ENCODE results near the gene TBC1D14.

TBC1D14 gene

DNA sequence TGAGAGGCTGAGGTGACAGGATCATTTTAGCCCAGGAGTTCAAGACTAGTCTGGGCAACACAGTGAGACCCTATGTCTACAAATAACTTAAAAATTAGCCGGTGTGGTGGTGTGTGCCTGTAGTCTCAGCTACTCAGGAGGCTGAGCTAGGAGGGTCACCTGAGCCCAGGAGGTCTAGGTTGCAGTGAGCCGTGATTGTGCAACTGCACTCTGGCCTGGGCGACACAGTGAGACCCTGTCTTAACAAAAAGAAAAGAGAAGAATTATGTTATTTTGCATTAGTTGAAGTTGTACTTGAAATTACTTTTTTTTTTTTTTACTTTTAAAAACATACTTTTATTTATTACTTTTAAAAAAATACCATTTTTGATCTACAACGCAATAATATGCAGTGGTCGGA is 111.7 kb downstream of the TBC1D14 start:
- TF ChIP-seq ZFX (IDR thresholded peaks at IDR 0.05), result no peak
- TF ChIP-seq, protein P1, sequence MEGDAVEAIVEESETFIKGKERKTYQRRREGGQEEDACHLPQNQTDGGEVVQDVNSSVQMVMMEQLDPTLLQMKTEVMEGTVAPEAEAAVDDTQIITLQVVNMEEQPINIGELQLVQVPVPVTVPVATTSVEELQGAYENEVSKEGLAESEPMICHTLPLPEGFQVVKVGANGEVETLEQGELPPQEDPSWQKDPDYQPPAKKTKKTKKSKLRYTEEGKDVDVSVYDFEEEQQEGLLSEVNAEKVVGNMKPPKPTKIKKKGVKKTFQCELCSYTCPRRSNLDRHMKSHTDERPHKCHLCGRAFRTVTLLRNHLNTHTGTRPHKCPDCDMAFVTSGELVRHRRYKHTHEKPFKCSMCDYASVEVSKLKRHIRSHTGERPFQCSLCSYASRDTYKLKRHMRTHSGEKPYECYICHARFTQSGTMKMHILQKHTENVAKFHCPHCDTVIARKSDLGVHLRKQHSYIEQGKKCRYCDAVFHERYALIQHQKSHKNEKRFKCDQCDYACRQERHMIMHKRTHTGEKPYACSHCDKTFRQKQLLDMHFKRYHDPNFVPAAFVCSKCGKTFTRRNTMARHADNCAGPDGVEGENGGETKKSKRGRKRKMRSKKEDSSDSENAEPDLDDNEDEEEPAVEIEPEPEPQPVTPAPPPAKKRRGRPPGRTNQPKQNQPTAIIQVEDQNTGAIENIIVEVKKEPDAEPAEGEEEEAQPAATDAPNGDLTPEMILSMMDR (conservative IDR thresholded peaks at IDR 0.05), result no peak
- H3K27ac ChIP-seq, result no peak overlapping the region

DNA sequence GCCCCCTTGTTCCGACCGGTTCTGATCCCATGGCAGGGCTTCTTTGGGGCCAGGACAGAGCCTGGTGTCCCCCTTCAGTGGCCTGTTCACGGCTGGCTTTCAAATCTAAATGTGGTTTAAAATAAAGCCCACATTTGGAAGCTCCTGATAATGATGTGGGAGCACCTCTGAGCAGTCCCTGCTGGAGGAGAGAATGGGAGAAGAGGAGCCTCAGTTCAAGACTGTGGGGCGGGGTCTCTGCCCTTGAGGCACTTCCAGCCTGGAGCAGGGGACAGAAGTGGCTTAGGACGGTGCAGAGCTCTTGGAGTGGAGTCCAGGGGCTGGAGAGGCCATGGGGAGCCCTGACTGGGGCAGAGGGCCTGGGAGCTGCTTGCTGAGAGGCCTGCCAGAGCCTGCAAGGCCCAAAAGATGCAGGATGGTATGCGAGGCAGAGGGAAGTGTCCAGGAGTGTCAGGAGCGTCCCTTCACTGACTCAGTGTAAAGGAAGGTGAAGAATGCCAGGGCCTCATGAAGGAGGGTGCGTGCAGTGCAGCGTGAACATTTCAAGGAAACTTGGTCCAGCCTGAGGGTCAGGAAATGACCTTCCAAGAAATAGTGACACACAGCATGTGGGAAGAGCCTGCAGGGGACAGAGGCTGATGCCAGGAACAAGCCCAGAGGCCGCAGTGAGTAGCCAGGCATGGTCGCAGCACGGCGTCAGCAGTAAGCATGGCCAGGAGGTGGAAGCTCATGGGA is 112.5 kb downstream of the TBC1D14 start:
- TF ChIP-seq ZFX (IDR thresholded peaks at IDR 0.05), result no peak
- TF ChIP-seq, protein P1 (conservative IDR thresholded peaks at IDR 0.05), result no peak
- H3K27ac ChIP-seq, result no peak overlapping the region

DNA sequence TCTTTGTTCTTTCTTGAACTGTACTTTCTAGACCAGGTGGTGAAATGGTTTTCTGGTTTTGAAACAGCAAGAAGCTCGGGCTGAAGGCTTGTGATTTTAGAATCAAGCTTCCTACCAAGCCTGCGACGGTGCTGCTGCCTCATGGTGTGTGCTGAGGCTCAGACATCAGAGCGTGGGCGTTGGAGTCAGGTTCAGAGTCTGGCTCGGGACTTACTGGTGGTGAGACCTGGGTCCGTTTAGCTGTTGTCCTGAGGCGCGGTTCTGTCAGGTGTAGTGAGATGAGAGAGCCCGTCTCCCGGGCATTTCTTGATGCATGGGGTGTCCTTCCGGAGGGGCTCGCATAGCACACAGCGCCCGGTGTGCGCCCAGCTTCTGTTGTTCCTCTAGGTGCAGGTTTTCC is 113.9 kb downstream of the TBC1D14 start:
- TF ChIP-seq ZFX (IDR thresholded peaks at IDR 0.05), result no peak
- TF ChIP-seq, protein P1 (conservative IDR thresholded peaks at IDR 0.05), result no peak
- no peak overlapping the region for H3K27ac ChIP-seq

DNA sequence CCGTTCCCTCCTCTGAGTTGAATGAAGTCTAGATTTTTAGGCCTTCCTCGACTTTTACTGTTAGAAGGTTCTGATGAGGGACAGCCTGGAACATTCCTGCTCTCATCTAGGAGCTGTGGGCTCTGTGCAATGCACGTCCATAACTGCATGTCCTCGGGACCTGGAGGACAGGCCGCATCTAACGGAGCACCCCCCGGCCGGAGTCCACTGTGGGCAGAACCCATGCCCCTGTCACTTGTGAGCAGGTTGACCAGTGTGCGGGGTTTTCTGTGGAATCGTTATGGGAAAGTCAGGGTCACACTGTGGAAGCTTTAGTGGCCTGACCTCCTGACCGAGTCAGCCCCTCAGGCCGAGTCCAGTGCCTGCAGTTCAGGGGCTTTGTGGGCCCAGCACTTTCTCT is 114.3 kb downstream of the TBC1D14 start:
- TF ChIP-seq, protein P1 (conservative IDR thresholded peaks at IDR 0.05), result no peak
- TF ChIP-seq ZFX (IDR thresholded peaks at IDR 0.05), result no peak
- H3K27ac ChIP-seq, result no peak overlapping the region

DNA sequence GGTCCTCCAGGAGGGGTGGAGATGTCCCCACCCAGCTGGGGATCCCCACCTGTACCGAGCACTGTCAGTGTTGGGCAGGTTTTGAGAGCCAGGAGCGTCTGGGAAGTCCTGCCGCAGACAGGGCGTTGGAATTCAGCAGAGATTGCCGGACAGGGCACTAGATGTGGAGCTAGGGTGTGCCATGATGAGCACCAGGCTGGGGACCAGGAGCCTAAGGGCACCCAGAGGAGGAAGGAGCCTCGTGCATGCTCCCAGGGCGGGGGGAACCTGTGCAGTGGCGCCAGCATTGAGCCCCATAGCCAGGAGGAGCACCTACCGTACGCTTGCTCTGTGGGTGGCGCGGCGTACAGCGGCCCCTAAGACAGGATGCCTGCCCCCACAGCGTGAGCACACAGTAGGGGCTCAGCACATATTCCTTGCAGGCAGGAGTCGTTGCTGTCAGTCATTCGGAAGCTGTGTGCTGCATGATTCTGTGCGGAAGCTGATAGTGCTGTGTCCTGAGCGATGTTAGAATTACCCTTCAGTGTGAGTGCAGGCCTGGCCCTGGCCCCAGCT is 114.8 kb downstream of the TBC1D14 start:
- no peak for TF ChIP-seq ZFX (IDR thresholded peaks at IDR 0.05)
- TF ChIP-seq, protein P1 (conservative IDR thresholded peaks at IDR 0.05), result no peak
- no peak overlapping the region for H3K27ac ChIP-seq

DNA sequence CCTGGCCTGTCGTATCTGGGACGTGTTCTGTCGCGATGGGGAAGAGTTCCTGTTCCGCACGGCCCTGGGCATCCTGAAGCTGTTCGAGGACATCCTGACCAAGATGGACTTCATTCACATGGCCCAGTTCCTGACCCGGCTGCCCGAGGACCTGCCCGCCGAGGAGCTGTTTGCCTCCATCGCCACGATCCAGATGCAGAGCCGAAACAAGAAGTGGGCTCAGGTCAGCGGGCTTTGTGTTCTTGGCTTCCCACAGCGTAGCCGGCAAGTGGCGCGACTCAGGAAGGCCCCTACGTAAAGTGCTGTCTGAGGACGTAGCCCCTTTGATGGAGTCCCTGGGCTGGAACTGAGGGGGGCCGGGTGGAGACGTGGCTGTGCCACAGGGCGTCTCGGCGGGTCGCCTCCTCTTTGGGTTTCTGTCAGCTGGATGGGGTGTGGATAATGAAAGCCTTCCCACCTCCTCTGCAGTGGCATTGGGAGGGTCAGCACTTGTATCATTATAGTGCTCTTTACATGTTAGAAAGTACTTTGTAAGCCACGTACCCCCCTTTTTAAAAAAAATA is 115.5 kb downstream of the TBC1D14 start:
- no peak overlapping the region for H3K27ac ChIP-seq
- no peak for TF ChIP-seq ZFX (IDR thresholded peaks at IDR 0.05)
- TF ChIP-seq, protein P1 (conservative IDR thresholded peaks at IDR 0.05), result no peak

DNA sequence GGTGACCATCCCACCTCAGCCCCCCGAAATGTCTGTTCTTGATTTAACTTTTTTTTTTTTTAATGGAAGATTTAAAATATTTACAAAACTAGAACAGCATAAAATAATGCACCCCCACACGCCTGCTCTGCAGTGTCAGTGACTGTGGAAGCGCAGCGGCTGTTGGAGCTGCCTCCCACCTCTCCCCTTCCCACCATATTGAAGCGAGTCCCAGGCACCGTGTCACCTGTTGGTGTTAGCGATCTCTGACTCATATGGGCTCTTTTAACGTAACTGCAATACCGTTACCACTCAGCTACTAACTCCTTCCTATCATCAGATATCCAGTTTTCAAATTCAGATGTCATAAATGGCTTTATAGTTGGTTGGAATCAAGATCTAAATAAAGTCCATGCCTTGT is 116.5 kb downstream of the TBC1D14 start:
- no peak overlapping the region for H3K27ac ChIP-seq
- TF ChIP-seq, protein P1 (conservative IDR thresholded peaks at IDR 0.05), result no peak
- TF ChIP-seq ZFX (IDR thresholded peaks at IDR 0.05), result no peak
